Epithelial cell of esophagus (primary cell): ENCODE measurements around the gene RTN4IP1.
A peak's percentile ranks its signal among the peaks of the same experiment; 100 is the strongest.

Source experiments
- DNase-seq: peaks from one replicate; pipeline ENCODE4 v3.0.0; 2010; ENCODE audit warnings: low read depth
- H3K4me3 ChIP-seq: 2 replicates; pipeline ENCODE4 v1.5.1; 2011; ENCODE audit warnings: mild to moderate bottlenecking, low read length, control low read depth
- CTCF ChIP-seq: IDR thresholded peaks from 2 replicates; pipeline ENCODE4 v1.5.1; 2011; ENCODE audit warnings: low read depth, mild to moderate bottlenecking, low read length, control low read depth, inconsistent platforms; ENCODE audit not compliant: insufficient read depth; ENCODE audit errors: missing control alignments

The RTN4IP1 gene

GRCh38 chr6:106639812-106640211 is 10.5 kb upstream of the RTN4IP1 start:
- DNase-seq, result no peak
- no peak for TF ChIP-seq CTCF
- H3K4me3 ChIP-seq, result no peak overlapping the region

GRCh38 chr6:106637717-106638341 is 8.5 kb upstream of the RTN4IP1 start:
- no peak overlapping the region for H3K4me3 ChIP-seq
- DNase-seq, result no peak
- TF ChIP-seq CTCF, result no peak

- H3K4me3 ChIP-seq, result no peak overlapping the region
Observed at GRCh38 chr6:106637051-106637716, 7.9 kb upstream of the RTN4IP1 start.

DNA sequence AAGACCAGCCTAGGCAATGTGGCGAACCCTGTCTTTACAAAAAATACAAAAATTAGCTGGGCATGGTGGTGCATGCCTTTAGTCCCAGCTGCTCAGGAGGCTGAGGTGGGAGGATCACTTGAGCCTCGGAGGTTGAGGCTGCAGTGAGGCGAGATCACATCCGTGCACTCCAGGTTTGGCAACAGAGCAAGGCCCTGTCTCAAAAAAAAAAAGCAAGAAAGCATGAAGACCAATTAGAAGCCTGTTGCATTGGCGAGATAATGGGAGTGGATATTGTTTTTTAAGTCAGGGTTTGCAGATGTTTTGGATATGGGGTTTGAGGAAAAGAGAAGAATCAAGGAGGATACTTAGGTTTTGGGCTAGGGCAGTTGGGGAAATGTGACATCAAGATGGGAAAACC is 5.3 kb upstream of the RTN4IP1 start:
- DNase-seq, result no peak
- H3K4me3 ChIP-seq, result no peak overlapping the region
- TF ChIP-seq CTCF, result no peak

More at GRCh38 chr6:106637051-106637716, 7.9 kb upstream of the RTN4IP1 start:
- TF ChIP-seq CTCF, result no peak
- DNase-seq, result no peak

GRCh38 chr6:106631346-106631745 is 2.0 kb upstream of the RTN4IP1 start:
- no peak for TF ChIP-seq CTCF
- no peak for DNase-seq
- no peak overlapping the region for H3K4me3 ChIP-seq

DNA sequence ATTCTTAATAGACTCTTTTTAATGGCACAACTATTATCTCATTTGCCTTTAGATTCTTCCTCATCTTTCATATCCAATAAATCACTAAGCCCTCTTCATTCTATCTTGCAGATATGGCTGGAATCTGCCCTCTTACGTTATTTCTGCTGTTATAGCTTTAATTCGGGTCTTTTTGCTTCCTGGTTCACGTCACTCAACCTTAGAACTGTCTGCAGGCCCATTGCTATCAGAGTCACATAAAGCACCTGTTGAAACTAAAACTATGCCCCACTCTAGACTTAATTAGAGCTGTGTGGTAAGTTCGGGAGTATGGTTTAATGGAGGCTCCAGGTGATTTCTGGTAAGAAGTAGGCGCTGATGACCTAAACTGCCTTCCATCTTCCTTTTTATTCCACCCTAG is 1.1 kb upstream of the RTN4IP1 start:
- peak overlapping the region; percentile 98 for H3K4me3 ChIP-seq
- TF ChIP-seq CTCF, result no peak
- no peak for DNase-seq

DNA sequence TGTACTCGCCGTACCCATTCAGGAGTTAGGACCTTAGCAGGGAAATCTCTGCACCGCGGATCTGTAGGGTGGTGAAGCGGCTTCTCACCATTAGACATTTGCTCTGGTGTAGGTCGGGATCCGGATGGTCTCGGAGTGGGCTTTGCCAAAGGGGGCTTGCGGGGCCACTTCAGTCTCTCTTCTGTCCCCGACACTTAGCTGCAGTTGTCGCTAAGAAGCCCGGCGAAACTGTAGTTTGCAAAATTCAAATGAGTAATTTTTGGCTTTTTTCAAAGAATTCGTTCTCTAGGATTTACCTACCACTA is 513 bp upstream of the RTN4IP1 start:
- peak overlapping the region; percentile 98 for H3K4me3 ChIP-seq
- TF ChIP-seq CTCF, result no peak
- no peak for DNase-seq
